ENCODE data around the gene SNX25. TPM values are rescaled to one million over a fixed set of nuclear protein-coding genes. Genes with fewer than 3 reads are reported as not detected.

SNX25 gene
- total RNA-seq, 2 donors from 2014 or later, result 13.3 to 30.6 TPM

DNA sequence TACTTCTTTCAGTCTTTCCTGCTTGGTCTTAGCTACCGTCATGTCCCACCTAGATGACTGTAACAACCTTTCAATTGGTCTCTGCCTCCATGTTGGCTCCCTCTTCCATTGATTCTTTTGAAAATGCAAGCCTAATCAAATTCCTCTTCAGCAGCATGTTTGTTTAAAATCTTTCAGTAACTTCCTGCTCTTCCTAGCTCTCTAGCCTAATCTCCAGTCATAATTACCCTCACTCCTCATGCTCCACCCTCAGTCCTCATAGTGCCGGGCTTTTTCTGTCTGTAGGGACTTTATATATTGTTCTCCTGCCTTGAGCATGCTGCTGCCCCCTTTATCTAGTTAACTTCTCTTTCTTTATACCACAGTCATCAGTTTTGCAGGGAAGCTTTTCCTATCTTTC lies 12.1 kb downstream of the SNX25 start:
- Histone ChIP-seq H3K36me3 (no peaks in the 10 kb centered on the region), H3K4me1 (no peaks in the 10 kb centered on the region), H3K9me3 (no peaks in the 10 kb centered on the region), H3K4me3 (no peak overlapping the region), H3K27me3 (no peaks in the 10 kb centered on the region), H3K27ac (no peak overlapping the region), H3K9ac (ENCODE audit: low read depth in 2 of 2, low read length in 2 of 2) (no peak overlapping the region)
- intact Hi-C loops (cut with DNase I), result no loop called here
- TF ChIP-seq, protein P1, sequence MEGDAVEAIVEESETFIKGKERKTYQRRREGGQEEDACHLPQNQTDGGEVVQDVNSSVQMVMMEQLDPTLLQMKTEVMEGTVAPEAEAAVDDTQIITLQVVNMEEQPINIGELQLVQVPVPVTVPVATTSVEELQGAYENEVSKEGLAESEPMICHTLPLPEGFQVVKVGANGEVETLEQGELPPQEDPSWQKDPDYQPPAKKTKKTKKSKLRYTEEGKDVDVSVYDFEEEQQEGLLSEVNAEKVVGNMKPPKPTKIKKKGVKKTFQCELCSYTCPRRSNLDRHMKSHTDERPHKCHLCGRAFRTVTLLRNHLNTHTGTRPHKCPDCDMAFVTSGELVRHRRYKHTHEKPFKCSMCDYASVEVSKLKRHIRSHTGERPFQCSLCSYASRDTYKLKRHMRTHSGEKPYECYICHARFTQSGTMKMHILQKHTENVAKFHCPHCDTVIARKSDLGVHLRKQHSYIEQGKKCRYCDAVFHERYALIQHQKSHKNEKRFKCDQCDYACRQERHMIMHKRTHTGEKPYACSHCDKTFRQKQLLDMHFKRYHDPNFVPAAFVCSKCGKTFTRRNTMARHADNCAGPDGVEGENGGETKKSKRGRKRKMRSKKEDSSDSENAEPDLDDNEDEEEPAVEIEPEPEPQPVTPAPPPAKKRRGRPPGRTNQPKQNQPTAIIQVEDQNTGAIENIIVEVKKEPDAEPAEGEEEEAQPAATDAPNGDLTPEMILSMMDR (IDR thresholded peaks at IDR 0.05), result no peak
- DNase-seq, result no peak

DNA sequence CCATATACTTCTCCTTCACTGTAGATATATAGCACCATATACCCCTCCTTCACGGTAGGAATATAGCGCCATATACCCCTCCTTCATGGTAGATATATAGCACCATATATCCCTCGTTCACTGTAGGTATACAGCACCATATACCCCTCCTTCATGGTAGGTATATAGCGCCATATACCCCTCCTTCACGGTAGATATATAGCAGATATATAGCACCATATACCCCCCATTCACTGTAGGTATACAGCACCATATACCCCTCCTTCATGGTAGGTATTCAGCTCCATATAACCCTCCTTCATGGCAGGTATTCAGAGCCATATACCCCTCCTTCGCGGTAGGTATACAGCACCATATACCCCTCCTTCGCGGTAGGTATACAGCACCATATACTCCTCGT lies 12.5 kb downstream of the SNX25 start:
- no peak overlapping the region for H3K27ac ChIP-seq
- H3K4me3 ChIP-seq, result no peak overlapping the region
- intact Hi-C loops (cut with DNase I), result no loop called here
- no peaks in the 10 kb centered on the region for H3K9me3 ChIP-seq
- H3K27me3 ChIP-seq, result no peaks in the 10 kb centered on the region
- H3K36me3 ChIP-seq, result no peaks in the 10 kb centered on the region
- TF ChIP-seq, protein P1 (IDR thresholded peaks at IDR 0.05), result no peak
- DNase-seq, result no peak
- H3K9ac ChIP-seq (ENCODE audit: low read depth in 2 of 2, low read length in 2 of 2), result no peak overlapping the region
- no peaks in the 10 kb centered on the region for H3K4me1 ChIP-seq

DNA sequence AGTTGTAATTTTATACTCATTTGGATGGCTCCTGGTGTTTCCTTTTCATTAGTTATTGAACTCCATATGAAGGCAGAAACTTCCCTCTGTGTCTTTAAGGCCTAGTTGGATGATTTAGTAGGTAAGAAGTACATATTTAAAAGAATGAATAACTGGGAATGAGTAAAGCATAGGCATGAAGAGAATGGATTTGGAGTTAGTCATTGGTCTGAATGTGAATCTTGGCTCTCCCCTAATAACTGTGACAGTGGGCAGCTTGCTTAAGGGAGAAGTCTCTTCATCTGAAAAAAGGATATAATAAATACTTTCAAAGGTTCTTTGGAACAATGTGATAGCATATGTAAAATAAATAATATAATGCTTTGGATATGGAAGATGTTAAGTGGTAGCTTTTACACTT lies 13.2 kb downstream of the SNX25 start:
- H3K4me3 ChIP-seq, result no peak overlapping the region
- H3K9me3 ChIP-seq, result no peaks in the 10 kb centered on the region
- intact Hi-C loops (cut with DNase I), result no loop called here
- H3K4me1 ChIP-seq, result no peaks in the 10 kb centered on the region
- H3K27me3 ChIP-seq, result no peaks in the 10 kb centered on the region
- no peaks in the 10 kb centered on the region for H3K36me3 ChIP-seq
- DNase-seq, result no peak
- no peak overlapping the region for H3K9ac ChIP-seq (ENCODE audit: low read depth in 2 of 2, low read length in 2 of 2)
- H3K27ac ChIP-seq, result no peak overlapping the region
- TF ChIP-seq, protein P1 (IDR thresholded peaks at IDR 0.05), result no peak

DNA sequence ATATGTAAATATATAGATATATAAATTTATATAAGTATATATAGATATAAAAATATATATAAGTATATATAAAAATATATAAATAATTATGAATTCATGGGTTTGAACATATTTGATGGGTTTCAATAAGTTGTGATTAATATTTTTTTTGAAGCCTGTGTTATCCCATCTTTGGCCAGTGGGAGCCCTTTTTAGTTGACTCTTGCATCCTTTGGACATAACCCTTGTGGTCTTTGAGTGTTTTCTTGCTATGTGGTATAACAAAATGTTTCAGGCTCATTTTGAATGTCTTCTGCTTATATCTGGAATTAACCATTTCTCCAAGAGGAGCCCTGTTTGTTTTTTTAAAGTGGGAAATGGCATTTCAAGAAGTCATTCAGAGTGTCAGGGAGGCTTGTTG lies 15.2 kb downstream of the SNX25 start:
- Histone ChIP-seq H3K27ac (no peak overlapping the region), H3K9me3 (no peaks in the 10 kb centered on the region), H3K4me1 (no peaks in the 10 kb centered on the region), H3K4me3 (no peak overlapping the region), H3K9ac (ENCODE audit: low read depth in 2 of 2, low read length in 2 of 2) (no peak overlapping the region), H3K36me3 (no peaks in the 10 kb centered on the region), H3K27me3 (no peaks in the 10 kb centered on the region)
- no peak for DNase-seq
- TF ChIP-seq, protein P1 (IDR thresholded peaks at IDR 0.05), result no peak
- intact Hi-C loops (cut with DNase I), result no loop called here

DNA sequence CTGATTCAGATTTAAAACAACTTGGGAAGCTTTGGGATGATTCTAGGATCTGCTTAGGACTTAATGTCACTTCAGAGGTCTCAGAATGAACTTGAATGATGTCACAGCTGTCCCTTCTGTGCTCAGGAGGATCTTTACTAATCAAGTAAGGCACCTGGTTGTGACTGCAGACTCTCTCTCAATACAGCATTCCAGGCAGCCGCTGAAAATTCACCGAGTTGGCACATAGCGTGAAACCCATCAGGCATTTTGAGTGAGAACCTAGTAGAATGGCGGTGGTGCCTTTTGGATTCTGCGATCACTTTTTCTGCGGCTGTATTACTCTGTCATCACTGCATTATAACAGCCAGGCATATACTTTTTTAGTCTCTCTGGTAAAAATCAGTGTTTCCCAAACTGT lies 16.5 kb downstream of the SNX25 start:
- DNase-seq, result no peak
- no peaks in the 10 kb centered on the region for H3K9me3 ChIP-seq
- no peak overlapping the region for H3K9ac ChIP-seq (ENCODE audit: low read depth in 2 of 2, low read length in 2 of 2)
- no peak overlapping the region for H3K4me3 ChIP-seq
- no peaks in the 10 kb centered on the region for H3K4me1 ChIP-seq
- H3K27me3 ChIP-seq, result no peaks in the 10 kb centered on the region
- intact Hi-C loops (cut with DNase I), result no loop called here
- no peak overlapping the region for H3K27ac ChIP-seq
- no peaks in the 10 kb centered on the region for H3K36me3 ChIP-seq
- TF ChIP-seq, protein P1 (IDR thresholded peaks at IDR 0.05), result no peak

DNA sequence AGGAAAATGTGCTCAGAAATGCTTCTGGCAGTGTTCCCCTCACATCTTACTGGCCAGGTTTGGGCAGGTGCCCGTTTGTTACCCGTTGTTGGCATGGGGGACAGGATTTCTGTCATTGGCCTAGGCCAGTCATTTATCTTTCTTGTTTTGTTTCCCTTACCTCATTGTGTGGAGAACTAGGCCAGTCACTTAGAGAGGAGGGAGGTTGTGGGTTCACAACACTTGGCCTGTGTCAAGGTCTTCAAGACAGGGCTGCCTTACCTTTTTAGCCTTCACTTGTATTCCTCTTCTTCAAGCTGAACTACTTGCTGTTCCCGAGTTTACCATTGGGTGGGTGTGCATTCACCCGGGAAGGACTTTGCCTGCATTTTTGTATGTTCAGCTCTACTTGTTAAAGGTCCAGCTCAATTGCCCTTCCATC lies 17.7 kb downstream of the SNX25 start:
- H3K4me3 ChIP-seq, result no peak overlapping the region
- intact Hi-C loops (cut with DNase I), result no loop called here
- H3K27ac ChIP-seq, result no peak overlapping the region
- H3K4me1 ChIP-seq, result no peaks in the 10 kb centered on the region
- H3K36me3 ChIP-seq, result no peaks in the 10 kb centered on the region
- no peak for DNase-seq
- H3K9me3 ChIP-seq, result no peaks in the 10 kb centered on the region
- H3K9ac ChIP-seq (ENCODE audit: low read depth in 2 of 2, low read length in 2 of 2), result no peak overlapping the region
- H3K27me3 ChIP-seq, result no peaks in the 10 kb centered on the region
- TF ChIP-seq, protein P1 (IDR thresholded peaks at IDR 0.05), result no peak

Measured in colonic mucosa (tissue), 4 donors.